KG1 (cell line): ENCODE data around the gene SLC35F3.
"Not testable (repeated sequence)": the region's sequence is repeated elsewhere in the genome, so short reads cannot be mapped to it uniquely, and the experiment has no call there.

Source experiments
- DNase-seq: peaks from one replicate; lab custom pipeline; 2025; lab: John Stamatoyannopoulos, UW

SLC35F3 gene

GRCh38 chr1:233904633-233905415, at the start of gene SLC35F3:
Gene SLC35F3, plus strand, starts transcription at chr1:233904676.
- no peak for DNase-seq

- DNase-seq = no peak
These were observed 45.0 kb upstream of the SLC35F3 start for GRCh38 chr1:233859446-233859845.

- DNase-seq = no peak
These were observed 40.5 kb upstream of the SLC35F3 start for GRCh38 chr1:233863901-233864545.

- DNase-seq = no peak
These were observed 39.9 kb upstream of the SLC35F3 start for GRCh38 chr1:233864578-233864977.

GRCh38 chr1:233865216-233865615, 39.3 kb upstream of the SLC35F3 start:
- DNase-seq = no peak

- DNase-seq = no peak
These were observed 38.6 kb upstream of the SLC35F3 start for GRCh38 chr1:233865902-233866301.

GRCh38 chr1:233867028-233867427, 37.4 kb upstream of the SLC35F3 start:
- no peak for DNase-seq

- DNase-seq = no peak
These were observed 36.0 kb upstream of the SLC35F3 start for GRCh38 chr1:233868461-233868860.

GRCh38 chr1:233869680-233870079, 34.8 kb upstream of the SLC35F3 start:
- DNase-seq = no peak

GRCh38 chr1:233873666-233874065, 30.8 kb upstream of the SLC35F3 start:
- no peak for DNase-seq

GRCh38 chr1:233879841-233880240, 24.6 kb upstream of the SLC35F3 start:
- DNase-seq = no peak

- no peak for DNase-seq
These were observed 20.8 kb upstream of the SLC35F3 start for GRCh38 chr1:233883671-233884070.

GRCh38 chr1:233884461-233885151, 19.9 kb upstream of the SLC35F3 start:
- DNase-seq = no peak

GRCh38 chr1:233885196-233885920, 19.1 kb upstream of the SLC35F3 start:
- DNase-seq = no peak

GRCh38 chr1:233891151-233891550, 13.3 kb upstream of the SLC35F3 start:
- not testable (repeated sequence) for DNase-seq

- no peak for DNase-seq
These were observed 6.9 kb upstream of the SLC35F3 start for GRCh38 chr1:233897325-233898162.

GRCh38 chr1:233901495-233901894, 3.0 kb upstream of the SLC35F3 start:
- DNase-seq = no peak

GRCh38 chr1:233905416-233906051, 1.1 kb downstream of the SLC35F3 start:
- DNase-seq = no peak

- DNase-seq = no peak
These were observed 2.7 kb downstream of the SLC35F3 start for GRCh38 chr1:233907151-233907550.

- DNase-seq = no peak
These were observed 3.6 kb downstream of the SLC35F3 start for GRCh38 chr1:233908092-233908491.

- no peak for DNase-seq
These were observed 4.7 kb downstream of the SLC35F3 start for GRCh38 chr1:233909195-233909594.
